OCI-LY7 (cell line): Measurements from ENCODE around the gene KRT75. TPM values are rescaled to one million over a fixed set of nuclear protein-coding genes. Genes with fewer than 3 reads are reported as not detected.

Source experiments
- BruUV-seq: library from RNA; stranded (reverse); fragments of 400-500 nt; replicated peaks from 2 replicates; lab custom pipeline; 2021; lab: Mats Ljungman, UMichigan
- CTCF ChIA-PET: fragments of 300-600 bp; sonication (Branson Sonifier 250); formaldehyde crosslinking; loops from one replicate; lab custom pipeline; 2022; ENCODE audit warnings: antibody characterized with exemption; ENCODE audit not compliant: unreplicated experiment; lab: Charles Lee
- POLR2A ChIA-PET: fragments of 300-600 bp; sonication (Branson Sonifier 250); formaldehyde crosslinking; loops from one replicate; lab custom pipeline; 2022; ENCODE audit warnings: antibody characterized with exemption; lab: Charles Lee
- DNase-seq: peaks from one replicate; pipeline ENCODE4 v3.0.0-alpha.2; 2015; ENCODE audit warnings: low spot score
- H2AFZ ChIP-seq: fragments of 200-600 bp; sonication (generic), shearing (Covaris generic); 2 replicates; pipeline ENCODE4 v1.6.1; 2014; ENCODE audit warnings: mild to moderate bottlenecking, antibody characterized with exemption, low read length, moderate library complexity
- H3K27ac ChIP-seq: fragments of 200-600 bp; sonication (generic); 2 replicates; pipeline ENCODE4 v1.5.1; 2014; ENCODE audit warnings: mixed run types, low read depth, mild to moderate bottlenecking, moderate library complexity, low read length, inconsistent platforms; ENCODE audit not compliant: poor library complexity, severe bottlenecking
- H3K36me3 ChIP-seq: fragments of 200-600 bp; sonication (generic); 2 replicates; pipeline ENCODE4 v1.6.1; 2014; ENCODE audit warnings: mild to moderate bottlenecking, antibody characterized with exemption, low read length, moderate library complexity, mixed read lengths; ENCODE audit not compliant: insufficient read depth
- H3K4me1 ChIP-seq: fragments of 200-600 bp; sonication (generic); 2 replicates; pipeline ENCODE4 v1.5.1; 2014; ENCODE audit warnings: mild to moderate bottlenecking, low read length; ENCODE audit not compliant: insufficient read depth, poor library complexity, severe bottlenecking
- H3K4me2 ChIP-seq: fragments of 200-600 bp; sonication (generic); 2 replicates; pipeline ENCODE4 v1.6.1; 2014; ENCODE audit warnings: mild to moderate bottlenecking, low read length
- H3K4me3 ChIP-seq: fragments of 200-600 bp; sonication (generic); 2 replicates; pipeline ENCODE4 v1.5.1; 2014; ENCODE audit warnings: mild to moderate bottlenecking, low read depth, low read length; ENCODE audit not compliant: poor library complexity, severe bottlenecking
- H3K79me2 ChIP-seq: fragments of 200-600 bp; sonication (generic); 2 replicates; pipeline ENCODE4 v1.6.1; 2016; ENCODE audit warnings: low read depth, mild to moderate bottlenecking, low read length, moderate library complexity, mixed read lengths; ENCODE audit not compliant: insufficient read depth
- H3K9me2 ChIP-seq: fragments of 200-600 bp; sonication (generic); 2 replicates; pipeline ENCODE4 v1.6.1; 2016; ENCODE audit warnings: mild to moderate bottlenecking, low read length, mixed read lengths; ENCODE audit not compliant: insufficient read depth
- H3K9me3 ChIP-seq: fragments of 200-600 bp; sonication (generic); 2 replicates; pipeline ENCODE4 v1.6.1; 2014; ENCODE audit warnings: mild to moderate bottlenecking, mixed run types, low read length, mixed read lengths
- H4K20me1 ChIP-seq: fragments of 200-600 bp; sonication (generic); 2 replicates; pipeline ENCODE4 v1.6.1; 2014; ENCODE audit warnings: mild to moderate bottlenecking, antibody characterized with exemption, low read length, moderate library complexity, mixed read lengths; ENCODE audit not compliant: insufficient read depth
- EZH2phosphoT487 ChIP-seq: fragments of 200-600 bp; sonication (generic); IDR thresholded peaks from 2 replicates; pipeline ENCODE4 v1.6.1; 2018; ENCODE audit warnings: low read depth, borderline replicate concordance, mild to moderate bottlenecking, mixed run types, antibody characterized with exemption, low read length, moderate library complexity, mixed read lengths
- intact Hi-C: fragments of 100-400 bp; cut with micrococcal nuclease; formaldehyde crosslinking; loops from one replicate; pipeline ENCODE4 v1.10.0; 2022; ENCODE audit not compliant: unreplicated experiment
- total RNA-seq, 2 experiments: library from RNA; depleted of rRNA in 1 of 2; stranded (reverse); fragments of >200 nt in 1 of 2; shearing (Covaris generic) in 1 of 2; gene quantifications; 2 replicates each; pipeline ENCODE4 v1.2.3, GENCODE V29; 2014 to 2022
- TF ChIP-seq, protein P1 (sequence below): fragments of 200-600 bp; sonication (generic); conservative IDR thresholded peaks from 2 replicates; pipeline ENCODE4 v1.5.1; 2014; ENCODE audit warnings: mild to moderate bottlenecking, antibody characterized with exemption, low read length, moderate library complexity, mixed read lengths

KRT75 gene
- total RNA-seq, 2 experiments from 2014 or later = not detected

DNA sequence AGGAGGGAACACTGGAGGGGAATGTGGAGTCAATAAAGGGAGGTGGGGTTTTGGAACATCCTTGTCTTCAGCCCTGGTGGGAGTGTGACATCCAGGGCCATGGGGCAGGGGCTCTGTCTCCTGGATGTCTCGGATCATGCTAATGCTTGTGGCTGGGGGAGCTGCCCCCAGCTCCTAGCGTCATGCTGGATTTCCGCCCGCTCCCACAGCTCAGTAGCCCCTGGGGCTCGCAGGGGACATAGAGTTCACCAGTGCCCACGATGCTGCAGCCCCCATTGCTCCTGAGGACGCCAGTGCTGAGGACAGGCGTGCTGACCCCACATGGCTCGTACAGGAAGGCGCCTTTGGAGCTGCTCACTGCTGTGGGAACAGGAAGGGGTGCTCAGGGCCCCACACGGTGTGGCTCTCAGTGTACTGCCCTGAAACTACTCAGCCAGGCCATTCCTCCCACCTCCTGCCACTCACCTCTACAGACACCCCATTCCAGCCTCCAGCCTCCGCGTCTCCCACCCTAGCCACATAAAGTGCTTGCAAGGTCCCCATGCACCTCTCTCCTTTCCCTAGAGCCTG lies 39.2 kb downstream of the KRT75 start:
- no peak overlapping the region for H3K4me3 ChIP-seq
- H3K9me2 ChIP-seq = no peaks in the 10 kb centered on the region
- ChIA-PET POLR2A (interaction anchor here (1.0 kb wide), 1 partner anchor 440 kb away, joined by 3 read pairs; no protein-coding TSS in a partner anchor), CTCF (no interaction called here)
- H3K27ac ChIP-seq = no peak overlapping the region
- no peaks in the 10 kb centered on the region for H3K4me1 ChIP-seq
- TF ChIP-seq, protein P1, sequence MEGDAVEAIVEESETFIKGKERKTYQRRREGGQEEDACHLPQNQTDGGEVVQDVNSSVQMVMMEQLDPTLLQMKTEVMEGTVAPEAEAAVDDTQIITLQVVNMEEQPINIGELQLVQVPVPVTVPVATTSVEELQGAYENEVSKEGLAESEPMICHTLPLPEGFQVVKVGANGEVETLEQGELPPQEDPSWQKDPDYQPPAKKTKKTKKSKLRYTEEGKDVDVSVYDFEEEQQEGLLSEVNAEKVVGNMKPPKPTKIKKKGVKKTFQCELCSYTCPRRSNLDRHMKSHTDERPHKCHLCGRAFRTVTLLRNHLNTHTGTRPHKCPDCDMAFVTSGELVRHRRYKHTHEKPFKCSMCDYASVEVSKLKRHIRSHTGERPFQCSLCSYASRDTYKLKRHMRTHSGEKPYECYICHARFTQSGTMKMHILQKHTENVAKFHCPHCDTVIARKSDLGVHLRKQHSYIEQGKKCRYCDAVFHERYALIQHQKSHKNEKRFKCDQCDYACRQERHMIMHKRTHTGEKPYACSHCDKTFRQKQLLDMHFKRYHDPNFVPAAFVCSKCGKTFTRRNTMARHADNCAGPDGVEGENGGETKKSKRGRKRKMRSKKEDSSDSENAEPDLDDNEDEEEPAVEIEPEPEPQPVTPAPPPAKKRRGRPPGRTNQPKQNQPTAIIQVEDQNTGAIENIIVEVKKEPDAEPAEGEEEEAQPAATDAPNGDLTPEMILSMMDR = no peak
- TF ChIP-seq EZH2phosphoT487 = no peak
- H4K20me1 ChIP-seq = no peaks in the 10 kb centered on the region
- no peaks in the 10 kb centered on the region for H3K36me3 ChIP-seq
- no peaks in the 10 kb centered on the region for H3K79me2 ChIP-seq
- intact Hi-C loops = no loop called here
- no peaks in the 10 kb centered on the region for H3K9me3 ChIP-seq
- BruUV-seq = no TSS peak
- DNase-seq = no peak
- no peak overlapping the region for H2AFZ ChIP-seq
- H3K4me2 ChIP-seq = no peak overlapping the region

DNA sequence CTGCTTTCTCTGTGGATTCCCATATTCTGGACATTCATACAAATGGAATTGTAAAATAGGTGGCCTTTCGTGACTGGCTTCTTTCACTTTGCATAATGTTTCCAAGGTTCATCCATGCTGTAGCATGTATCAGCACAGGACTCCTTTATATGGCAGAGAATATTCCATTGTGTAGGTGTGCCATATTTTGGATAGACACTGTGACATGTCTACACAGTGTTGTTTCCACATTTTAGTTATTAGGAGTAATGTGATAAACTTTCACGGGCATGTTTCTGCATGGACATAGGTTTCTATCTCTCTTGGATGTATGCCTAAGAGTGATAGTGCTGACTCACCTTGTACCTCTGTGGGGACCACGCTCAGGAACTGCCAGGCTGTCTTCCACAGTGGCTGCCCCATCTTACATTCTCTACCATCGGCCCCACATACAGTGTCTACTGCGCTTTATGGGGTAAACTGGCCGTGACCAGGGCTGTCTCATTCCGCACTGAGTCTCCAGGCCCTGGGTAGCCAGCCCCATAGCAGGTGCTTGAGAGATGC lies 41.6 kb downstream of the KRT75 start:
- no peaks in the 10 kb centered on the region for H3K9me3 ChIP-seq
- TF ChIP-seq EZH2phosphoT487 = no peak
- TF ChIP-seq, protein P1 = no peak
- no peaks in the 10 kb centered on the region for H3K9me2 ChIP-seq
- H4K20me1 ChIP-seq = no peaks in the 10 kb centered on the region
- CTCF ChIA-PET = no interaction called here
- H3K4me1 ChIP-seq = no peaks in the 10 kb centered on the region
- H3K27ac ChIP-seq = no peak overlapping the region
- no TSS peak for BruUV-seq
- no peak for DNase-seq
- no peaks in the 10 kb centered on the region for H3K79me2 ChIP-seq
- POLR2A ChIA-PET = no interaction called here
- no peak overlapping the region for H3K4me3 ChIP-seq
- no peak overlapping the region for H2AFZ ChIP-seq
- no peaks in the 10 kb centered on the region for H3K36me3 ChIP-seq
- no peak overlapping the region for H3K4me2 ChIP-seq
- intact Hi-C loops = no loop called here

DNA sequence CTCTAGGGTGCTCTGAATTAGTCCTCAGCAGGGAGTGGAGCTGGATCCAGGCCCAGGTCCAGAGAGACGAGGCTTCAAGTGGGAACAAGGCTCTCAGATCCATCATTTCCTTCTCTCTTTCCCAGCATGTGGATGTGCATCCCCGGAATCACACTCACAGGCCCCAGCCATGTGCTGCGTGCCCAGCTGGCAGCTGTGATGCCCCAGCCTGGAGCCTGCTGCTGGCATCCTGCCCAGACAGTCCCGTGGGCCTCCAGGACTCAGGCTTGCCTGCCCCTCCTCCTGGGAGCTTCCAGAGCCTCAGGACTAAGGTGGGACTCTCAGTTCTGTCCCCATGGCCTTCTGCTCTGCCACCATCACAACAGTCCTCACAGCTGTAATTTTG lies 42.6 kb downstream of the KRT75 start:
- no peak for TF ChIP-seq EZH2phosphoT487
- TF ChIP-seq, protein P1 = no peak
- no TSS peak for BruUV-seq
- Histone ChIP-seq H3K4me2 (no peak overlapping the region), H3K4me1 (no peaks in the 10 kb centered on the region), H3K27ac (no peak overlapping the region), H3K9me3 (no peaks in the 10 kb centered on the region), H3K9me2 (no peaks in the 10 kb centered on the region), H3K4me3 (no peak overlapping the region), H3K79me2 (no peaks in the 10 kb centered on the region), H2AFZ (no peak overlapping the region), H4K20me1 (no peaks in the 10 kb centered on the region), H3K36me3 (no peaks in the 10 kb centered on the region)
- CTCF ChIA-PET = no interaction called here
- POLR2A ChIA-PET = no interaction called here
- intact Hi-C loops = no loop called here
- no peak for DNase-seq
